ENCODE measurements around the gene ANKRD42. TPM values are rescaled to one million over a fixed set of nuclear protein-coding genes. Genes with fewer than 3 reads are reported as not detected.

Gene ANKRD42
- total and polyA plus RNA-seq, 9 of the 15 experiments (the other 6 are each of a cell fraction or from before 2014, with no cell fraction given): 2.8 to 9.1 (median 6.1) TPM

DNA sequence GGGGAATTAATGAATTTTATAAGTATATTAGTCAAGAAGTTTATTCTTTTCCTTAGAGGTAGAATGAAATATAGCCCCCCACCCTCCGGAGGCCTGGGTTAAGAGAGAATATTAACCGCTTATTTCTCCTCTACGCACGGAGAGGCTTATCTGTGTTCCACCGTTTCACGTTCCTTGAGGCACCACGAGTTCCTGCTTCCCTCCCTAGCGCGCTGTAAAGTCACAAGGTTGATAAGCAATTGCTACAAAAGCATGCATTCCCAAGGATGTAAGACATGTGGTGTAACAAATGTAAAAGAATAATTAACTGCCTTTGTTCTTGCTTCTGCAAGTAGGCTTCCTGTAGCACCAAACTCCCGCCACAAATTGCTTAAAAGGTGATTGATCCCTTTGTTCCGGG lies 1.5 kb upstream of the ANKRD42 start (continued):
- TF ChIP-seq, protein P1, sequence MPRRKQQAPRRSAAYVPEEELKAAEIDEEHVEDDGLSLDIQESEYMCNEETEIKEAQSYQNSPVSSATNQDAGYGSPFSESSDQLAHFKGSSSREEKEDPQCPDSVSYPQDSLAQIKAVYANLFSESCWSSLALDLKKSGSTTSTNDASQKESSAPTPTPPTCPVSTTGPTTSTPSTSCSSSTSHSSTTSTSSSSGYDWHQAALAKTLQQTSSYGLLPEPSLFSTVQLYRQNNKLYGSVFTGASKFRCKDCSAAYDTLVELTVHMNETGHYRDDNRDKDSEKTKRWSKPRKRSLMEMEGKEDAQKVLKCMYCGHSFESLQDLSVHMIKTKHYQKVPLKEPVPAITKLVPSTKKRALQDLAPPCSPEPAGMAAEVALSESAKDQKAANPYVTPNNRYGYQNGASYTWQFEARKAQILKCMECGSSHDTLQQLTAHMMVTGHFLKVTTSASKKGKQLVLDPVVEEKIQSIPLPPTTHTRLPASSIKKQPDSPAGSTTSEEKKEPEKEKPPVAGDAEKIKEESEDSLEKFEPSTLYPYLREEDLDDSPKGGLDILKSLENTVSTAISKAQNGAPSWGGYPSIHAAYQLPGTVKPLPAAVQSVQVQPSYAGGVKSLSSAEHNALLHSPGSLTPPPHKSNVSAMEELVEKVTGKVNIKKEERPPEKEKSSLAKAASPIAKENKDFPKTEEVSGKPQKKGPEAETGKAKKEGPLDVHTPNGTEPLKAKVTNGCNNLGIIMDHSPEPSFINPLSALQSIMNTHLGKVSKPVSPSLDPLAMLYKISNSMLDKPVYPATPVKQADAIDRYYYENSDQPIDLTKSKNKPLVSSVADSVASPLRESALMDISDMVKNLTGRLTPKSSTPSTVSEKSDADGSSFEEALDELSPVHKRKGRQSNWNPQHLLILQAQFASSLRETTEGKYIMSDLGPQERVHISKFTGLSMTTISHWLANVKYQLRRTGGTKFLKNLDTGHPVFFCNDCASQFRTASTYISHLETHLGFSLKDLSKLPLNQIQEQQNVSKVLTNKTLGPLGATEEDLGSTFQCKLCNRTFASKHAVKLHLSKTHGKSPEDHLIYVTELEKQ (CRISPR knock-in tag; IDR thresholded peaks at IDR 0.05): no peak
- TF ChIP-seq ZNF431 (CRISPR knock-in tag; IDR thresholded peaks at IDR 0.05) (no peak), CCAR2 (IDR thresholded peaks at IDR 0.05; ENCODE audit: low read depth, low read length) (no peak), POLR2AphosphoS5 (IDR thresholded peaks at IDR 0.05; ENCODE audit: control insufficient read depth, insufficient read depth, low read depth, low read length) (peak; percentile 33; the same call in 1 of the 2 replicates), ZBTB7A (IDR thresholded peaks at IDR 0.05; ENCODE audit: borderline replicate concordance, control insufficient read depth, low read depth, low read length) (no peak), TBP (optimal IDR thresholded peaks at IDR 0.05; ENCODE audit: low read depth, low read length) (peak; percentile 21), TCF3 (CRISPR knock-in tag; IDR thresholded peaks at IDR 0.05) (peak; percentile 37), CBFB (CRISPR knock-in tag; IDR thresholded peaks at IDR 0.05) (no peak), HDAC3 (IDR thresholded peaks at IDR 0.05; ENCODE audit: borderline replicate concordance, partially characterized antibody) (no peak), CREM (IDR thresholded peaks at IDR 0.05; ENCODE audit: low read depth) (peak; percentile 55), ZNF408 (CRISPR knock-in tag; IDR thresholded peaks at IDR 0.05; ENCODE audit: low read depth) (no peak), SMAD1 (IDR thresholded peaks at IDR 0.05; ENCODE audit: low read depth, low read length, partially characterized antibody) (no peak), CHD4 (IDR thresholded peaks at IDR 0.05; ENCODE audit: insufficient read depth, insufficient replicate concordance, low read depth, low read length, poor library complexity, severe bottlenecking) (no peak), TAF1 (IDR thresholded peaks at IDR 0.05; ENCODE audit: control insufficient read depth, extremely low read depth, insufficient read depth, low read length, severe bottlenecking) (peak; percentile 35), EHMT2 (IDR thresholded peaks at IDR 0.05) (no peak), RBM17 (IDR thresholded peaks at IDR 0.05; ENCODE audit: borderline replicate concordance, low read depth, low read length) (no peak), NFATC3 (IDR thresholded peaks at IDR 0.05) (no peak), ZKSCAN1 (IDR thresholded peaks at IDR 0.05; ENCODE audit: low read depth, low read length) (no peak), ZNF785 (CRISPR knock-in tag; IDR thresholded peaks at IDR 0.05) (no peak), ZNF121 (CRISPR knock-in tag; conservative IDR thresholded peaks at IDR 0.05) (no peak)
- TF ChIP-seq, protein P2, sequence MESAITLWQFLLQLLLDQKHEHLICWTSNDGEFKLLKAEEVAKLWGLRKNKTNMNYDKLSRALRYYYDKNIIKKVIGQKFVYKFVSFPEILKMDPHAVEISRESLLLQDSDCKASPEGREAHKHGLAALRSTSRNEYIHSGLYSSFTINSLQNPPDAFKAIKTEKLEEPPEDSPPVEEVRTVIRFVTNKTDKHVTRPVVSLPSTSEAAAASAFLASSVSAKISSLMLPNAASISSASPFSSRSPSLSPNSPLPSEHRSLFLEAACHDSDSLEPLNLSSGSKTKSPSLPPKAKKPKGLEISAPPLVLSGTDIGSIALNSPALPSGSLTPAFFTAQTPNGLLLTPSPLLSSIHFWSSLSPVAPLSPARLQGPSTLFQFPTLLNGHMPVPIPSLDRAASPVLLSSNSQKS (CRISPR knock-in tag; IDR thresholded peaks at IDR 0.05): no peak
- TF ChIP-seq, protein P3, sequence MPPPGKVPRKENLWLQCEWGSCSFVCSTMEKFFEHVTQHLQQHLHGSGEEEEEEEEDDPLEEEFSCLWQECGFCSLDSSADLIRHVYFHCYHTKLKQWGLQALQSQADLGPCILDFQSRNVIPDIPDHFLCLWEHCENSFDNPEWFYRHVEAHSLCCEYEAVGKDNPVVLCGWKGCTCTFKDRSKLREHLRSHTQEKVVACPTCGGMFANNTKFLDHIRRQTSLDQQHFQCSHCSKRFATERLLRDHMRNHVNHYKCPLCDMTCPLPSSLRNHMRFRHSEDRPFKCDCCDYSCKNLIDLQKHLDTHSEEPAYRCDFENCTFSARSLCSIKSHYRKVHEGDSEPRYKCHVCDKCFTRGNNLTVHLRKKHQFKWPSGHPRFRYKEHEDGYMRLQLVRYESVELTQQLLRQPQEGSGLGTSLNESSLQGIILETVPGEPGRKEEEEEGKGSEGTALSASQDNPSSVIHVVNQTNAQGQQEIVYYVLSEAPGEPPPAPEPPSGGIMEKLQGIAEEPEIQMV (tag; conservative IDR thresholded peaks at IDR 0.05; ENCODE audit: low read depth): no peak
- TF ChIP-seq, protein P4, sequence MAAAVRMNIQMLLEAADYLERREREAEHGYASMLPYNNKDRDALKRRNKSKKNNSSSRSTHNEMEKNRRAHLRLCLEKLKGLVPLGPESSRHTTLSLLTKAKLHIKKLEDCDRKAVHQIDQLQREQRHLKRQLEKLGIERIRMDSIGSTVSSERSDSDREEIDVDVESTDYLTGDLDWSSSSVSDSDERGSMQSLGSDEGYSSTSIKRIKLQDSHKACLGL (CRISPR knock-in tag; IDR thresholded peaks at IDR 0.05; ENCODE audit: borderline replicate concordance, poor library complexity, severe bottlenecking): no peak
